CD14-positive monocyte (primary cell): ENCODE results near the gene MAMSTR. TPM values are rescaled to one million over a fixed set of nuclear protein-coding genes. Genes with fewer than 3 reads are reported as not detected.

Experiments used
- DNase-seq, 3 donors: peaks; one replicate each; pipeline ENCODE4 v3.0.0-alpha.2; 2011 to 2022
- H2AFZ ChIP-seq: 2 replicates; pipeline ENCODE4 v1.6.0; 2012; ENCODE audit warnings: mild to moderate bottlenecking, low read depth, low read length, inconsistent platforms; ENCODE audit not compliant: insufficient read depth, poor library complexity, severe bottlenecking
- H3K27ac ChIP-seq, 2 donors: 1 replicate in 1 of 2; 2 replicates in 1 of 2; pipeline ENCODE4 v1.5.1; 2012 to 2013; ENCODE audit warnings: low read length in 2 of 2, control low read depth in 1 of 2, inconsistent platforms in 1 of 2, low read depth in 1 of 2, mild to moderate bottlenecking in 1 of 2
- H3K27me3 ChIP-seq, 2 donors: one replicate each; pipeline versions ENCODE4 v1.6.0 to v1.6.1; 2011 to 2013; ENCODE audit warnings: low read length in 2 of 2; ENCODE audit not compliant: control insufficient read depth in 2 of 2, insufficient read depth in 2 of 2
- H3K36me3 ChIP-seq, 2 donors: replicated peaks in 1 of 2; 1 replicate in 1 of 2; 2 replicates in 1 of 2; pipeline versions ENCODE4 v1.5.1 to v1.6.1; 2012 to 2013; ENCODE audit warnings: low read length in 2 of 2, control low read depth in 1 of 2, inconsistent platforms in 1 of 2, mild to moderate bottlenecking in 1 of 2; ENCODE audit not compliant: insufficient read depth in 2 of 2, control insufficient read depth in 1 of 2
- H3K4me1 ChIP-seq, 2 donors: 1 replicate in 1 of 2; 2 replicates in 1 of 2; pipeline versions ENCODE4 v1.5.1 to v1.6.1; 2012 to 2013; ENCODE audit warnings: low read length in 2 of 2, control low read depth in 1 of 2, inconsistent platforms in 1 of 2, mild to moderate bottlenecking in 1 of 2, moderate library complexity in 1 of 2; ENCODE audit not compliant: insufficient read depth in 2 of 2, control insufficient read depth in 1 of 2
- H3K4me2 ChIP-seq: replicated peaks from 2 replicates; pipeline ENCODE3; 2012; ENCODE audit warnings: low read length, moderate library complexity, mild to moderate bottlenecking; ENCODE audit not compliant: poor library complexity, severe bottlenecking; ENCODE audit errors: extremely low read depth
- H3K4me3 ChIP-seq, 3 experiments: fragments of 200-600 bp in 1 of 3; sonication (generic) in 1 of 3; replicated peaks in 1 of 3; 1 replicate in 2 of 3; 2 replicates in 1 of 3; pipeline ENCODE4 v1.5.1; 2011 to 2013; ENCODE audit warnings: low read length in 3 of 3, mild to moderate bottlenecking in 3 of 3, control low read depth in 2 of 3, low read depth in 2 of 3, inconsistent platforms in 1 of 3, moderate library complexity in 1 of 3
- H3K79me2 ChIP-seq: 2 replicates; pipeline ENCODE4 v1.6.0; 2012; ENCODE audit warnings: mild to moderate bottlenecking, control low read depth, inconsistent platforms, low read length, moderate library complexity; ENCODE audit not compliant: insufficient read depth
- H3K9ac ChIP-seq: 2 replicates; pipeline ENCODE4 v1.6.0; 2017; ENCODE audit warnings: low read length, mild to moderate bottlenecking; ENCODE audit not compliant: insufficient read depth, poor library complexity, severe bottlenecking
- H3K9me3 ChIP-seq, 2 donors: replicated peaks in 1 of 2; 1 replicate in 1 of 2; 2 replicates in 1 of 2; pipeline versions ENCODE4 v1.5.1 to v1.6.1; 2012 to 2013; ENCODE audit warnings: low read length in 2 of 2, control low read depth in 1 of 2; ENCODE audit not compliant: control insufficient read depth in 1 of 2, insufficient read depth in 1 of 2
- H4K20me1 ChIP-seq: 2 replicates; pipeline ENCODE4 v1.6.0; 2012; ENCODE audit warnings: mild to moderate bottlenecking, low read length, control low read depth, moderate library complexity; ENCODE audit not compliant: insufficient read depth
- H3K27ac Mint-ChIP-seq, 7 donors: one replicate each; pipeline ENCODE4 v1.8.0; 2020; ENCODE audit warnings: mild to moderate bottlenecking in 7 of 7, mixed read lengths in 7 of 7, moderate library complexity in 6 of 7, inconsistent platforms in 2 of 7
- H3K27me3 Mint-ChIP-seq, 3 donors: one replicate each; pipeline ENCODE4 v1.8.0; 2021 to 2022; ENCODE audit warnings: low read depth in 3 of 3, mild to moderate bottlenecking in 3 of 3, mixed read lengths in 3 of 3, moderate library complexity in 3 of 3, inconsistent platforms in 1 of 3
- H3K36me3 Mint-ChIP-seq, 2 donors: one replicate each; pipeline ENCODE4 v1.8.0; 2020; ENCODE audit warnings: mixed read lengths in 2 of 2, inconsistent platforms in 1 of 2, mild to moderate bottlenecking in 1 of 2
- H3K4me1 Mint-ChIP-seq: one replicate; pipeline ENCODE4 v1.8.0; 2020; ENCODE audit warnings: mild to moderate bottlenecking, mixed read lengths
- H3K4me3 Mint-ChIP-seq, 2 donors: one replicate each; pipeline ENCODE4 v1.8.0; 2020; ENCODE audit warnings: mild to moderate bottlenecking in 2 of 2, mixed read lengths in 2 of 2, moderate library complexity in 1 of 2
- H3K9me3 Mint-ChIP-seq, 7 donors: one replicate each; pipeline ENCODE4 v1.8.0; 2020 to 2022; ENCODE audit warnings: mixed read lengths in 7 of 7, mild to moderate bottlenecking in 6 of 7, moderate library complexity in 6 of 7, inconsistent platforms in 2 of 7
- CTCF ChIP-seq: fragments of 200-600 bp; IDR thresholded peaks from one replicate; pipeline ENCODE4 v1.8.0; 2022; ENCODE audit warnings: antibody characterized with exemption, mild to moderate bottlenecking
- WGBS: methylation state at CpG from one replicate; pipeline ENCODE4 v1.1.5; 2013; ENCODE audit warnings: missing lambda C conversion rate; ENCODE audit not compliant: insufficient coverage; 5-methylcytosine and 5-hydroxymethylcytosine counted together
- intact Hi-C, 2 donors: fragments of 100-400 bp; cut with micrococcal nuclease; formaldehyde crosslinking; loops; one replicate each; pipeline versions ENCODE4 v1.15.0 to v1.15.1; 2023
- polyA plus RNA-seq, 3 donors: library from polyadenylated mRNA; depleted of rRNA in 1 of 3; unstranded in 2 of 3; stranded (reverse) in 1 of 3; fragments of 300-500 nt in 2 of 3; fragments of >200 nt in 1 of 3; fragmentation: Illumina TruSeq in 2 of 3; gene quantifications; 1 replicate in 2 of 3; 2 replicates in 1 of 3; pipeline ENCODE4 v1.2.3, GENCODE V29; 2012 to 2021

Gene MAMSTR
- polyA plus RNA-seq, 3 donors: 0.07 TPM; not detected in 2

GRCh38 chr19:48731452-48731851 lies 11.9 kb upstream of the MAMSTR start:
- Histone ChIP-seq H2AFZ (no peak overlapping the region), H3K27ac (no peak overlapping the region), H3K9me3 (peaks cover 3 to 27% of the 10 kb centered on the region in 2 donors), H3K9ac (no peak overlapping the region), H3K4me1 (peaks cover 2 to 3% of the 10 kb centered on the region in 2 donors), H3K27me3 (no peaks in the 10 kb centered on the region), H3K36me3 (no peaks in the 10 kb centered on the region), H4K20me1 (no peaks in the 10 kb centered on the region), H3K4me3 (no peak overlapping the region), H3K79me2 (no peaks in the 10 kb centered on the region), H3K4me2 (no peak overlapping the region)
- no peak for TF ChIP-seq CTCF
- peaks cover 7% of the 10 kb centered on the region for H3K4me1 Mint-ChIP-seq
- H3K4me3 Mint-ChIP-seq: peak overlapping the region in 1 of 2 donors; percentile 32
- no peak for DNase-seq
- 94% methylated on average over 2 of the region's 4 CpGs for WGBS
- no peak overlapping the region for H3K27ac Mint-ChIP-seq
- peaks cover 12 to 30% (median 13%) of the 10 kb centered on the region in 3 donors for H3K27me3 Mint-ChIP-seq
- intact Hi-C loops: no loop called here
- H3K9me3 Mint-ChIP-seq: peaks cover 10 to 44% (median 33%) of the 10 kb centered on the region in 7 donors
- peaks cover under 1 to 6% of the 10 kb centered on the region in 2 donors for H3K36me3 Mint-ChIP-seq

- Mint-ChIP-seq H3K27me3 (peaks cover 13 to 25% (median 15%) of the 10 kb centered on the region in 3 donors), H3K4me1 (peaks cover 20% of the 10 kb centered on the region), H3K36me3 (peaks cover 2 to 18% of the 10 kb centered on the region in 2 donors), H3K9me3 (peaks cover 24 to 60% (median 51%) of the 10 kb centered on the region in 7 donors), H3K27ac (no peak overlapping the region), H3K4me3 (no peak overlapping the region)
- intact Hi-C loops: no loop called here
- peaks cover 16 to 22% of the 10 kb centered on the region in 2 donors for H3K4me1 ChIP-seq
- 95% methylated on average over 67 of the region's 77 CpGs for WGBS
- H3K9me3 ChIP-seq: peaks cover 13 to 47% of the 10 kb centered on the region in 2 donors
- H4K20me1 ChIP-seq: no peaks in the 10 kb centered on the region
- H3K4me2 ChIP-seq: no peak overlapping the region
- H3K79me2 ChIP-seq: no peaks in the 10 kb centered on the region
- H2AFZ ChIP-seq: no peak overlapping the region
- no peaks in the 10 kb centered on the region for H3K36me3 ChIP-seq
- H3K4me3 ChIP-seq: no peak overlapping the region
- no peak for DNase-seq
- no peak overlapping the region for H3K27ac ChIP-seq
- no peak for TF ChIP-seq CTCF
- no peak overlapping the region for H3K9ac ChIP-seq
- no peaks in the 10 kb centered on the region for H3K27me3 ChIP-seq
Observed at GRCh38 chr19:48728911-48729664, 9.6 kb upstream of the MAMSTR start.
